SIG-M5 treated with dmso at 0.1 percent for 504 hours (cell line): ENCODE measurements around the gene MTRF1L.

Experiments used
- DNase-seq: peaks from one replicate; lab custom pipeline; 2025; ENCODE audit not compliant: unreplicated experiment; lab: John Stamatoyannopoulos, UW

Gene MTRF1L, protein sequence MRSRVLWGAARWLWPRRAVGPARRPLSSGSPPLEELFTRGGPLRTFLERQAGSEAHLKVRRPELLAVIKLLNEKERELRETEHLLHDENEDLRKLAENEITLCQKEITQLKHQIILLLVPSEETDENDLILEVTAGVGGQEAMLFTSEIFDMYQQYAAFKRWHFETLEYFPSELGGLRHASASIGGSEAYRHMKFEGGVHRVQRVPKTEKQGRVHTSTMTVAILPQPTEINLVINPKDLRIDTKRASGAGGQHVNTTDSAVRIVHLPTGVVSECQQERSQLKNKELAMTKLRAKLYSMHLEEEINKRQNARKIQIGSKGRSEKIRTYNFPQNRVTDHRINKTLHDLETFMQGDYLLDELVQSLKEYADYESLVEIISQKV

DNA sequence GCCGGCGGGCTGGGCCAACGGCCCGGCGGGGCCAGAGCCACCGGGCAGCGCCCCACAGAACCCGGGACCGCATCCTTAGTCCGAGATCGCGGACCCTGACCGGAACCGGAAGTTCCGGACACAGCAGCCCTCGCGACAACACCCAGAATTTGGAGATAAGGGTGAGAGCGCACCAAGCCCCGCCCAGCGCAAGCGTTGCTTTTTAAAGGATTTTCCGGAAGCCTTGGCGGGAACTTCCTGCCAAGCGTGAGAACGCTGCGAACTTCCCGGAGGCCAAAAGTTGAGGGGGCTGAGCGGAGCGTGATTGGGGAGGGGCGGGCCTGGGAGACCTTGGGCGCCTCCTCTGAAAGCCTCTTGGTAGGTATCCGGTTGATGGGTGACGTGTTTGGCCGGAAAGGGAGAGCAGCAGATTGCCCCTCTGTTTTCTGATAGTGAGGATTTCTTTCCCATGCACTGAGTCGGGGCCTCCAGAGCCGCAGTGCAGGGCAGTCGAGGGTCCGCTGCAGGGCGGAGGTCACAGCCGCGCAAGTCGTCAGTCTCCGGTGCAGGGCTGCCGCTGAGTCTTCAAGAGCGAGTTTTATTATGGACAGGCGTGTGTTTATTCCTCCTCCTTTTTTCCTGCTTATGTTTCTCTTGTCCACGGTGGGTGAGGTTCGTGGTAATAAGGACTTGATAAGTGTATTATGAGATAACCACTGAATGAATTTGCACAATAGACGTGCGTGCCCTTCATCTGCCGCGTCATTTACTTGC lies at the start of gene MTRF1L:
TSS of gene MTRF1L (minus strand) at position 97 of the 753 bp plus-strand sequence. CDS start at position 73, 24 bp downstream.
- peak; percentile 92 for DNase-seq

DNA sequence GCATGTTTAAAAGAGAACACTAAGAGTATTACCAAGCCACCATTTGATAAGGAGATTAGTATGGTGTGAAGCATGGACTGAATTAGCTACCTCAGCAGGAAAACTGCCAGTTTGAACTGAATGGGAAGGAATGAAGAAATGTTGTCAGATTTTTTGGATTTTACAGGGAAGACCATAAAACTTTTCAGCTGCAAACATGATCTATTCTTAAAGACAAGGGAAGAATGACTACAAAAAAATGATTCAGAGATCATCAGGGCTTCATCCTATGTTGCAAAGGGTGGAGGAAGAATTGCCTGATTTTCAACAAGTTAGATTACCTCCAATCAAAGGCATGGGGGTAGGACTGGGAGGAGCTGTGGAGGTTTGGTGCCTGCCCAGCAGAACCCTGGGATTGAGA lies 49.3 kb upstream of the MTRF1L start:
- DNase-seq = no peak

DNA sequence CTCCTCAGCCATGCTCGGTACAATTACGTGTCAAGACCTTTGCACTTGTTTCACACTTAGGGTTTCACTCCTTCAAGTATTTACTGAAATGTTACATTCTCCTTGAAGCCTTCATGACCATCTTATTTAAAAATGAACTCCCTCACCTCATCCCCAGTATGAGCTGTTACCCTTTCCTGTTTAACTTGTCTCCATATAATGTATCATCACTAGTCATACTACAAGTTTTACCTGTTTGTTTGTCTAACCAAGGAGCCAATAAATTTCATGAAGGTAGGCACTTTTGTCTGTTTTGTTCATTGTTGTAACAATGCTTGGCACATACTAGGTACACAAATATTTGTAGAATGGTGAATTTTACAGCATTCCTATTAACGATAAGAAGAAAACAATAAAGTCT lies 46.1 kb upstream of the MTRF1L start:
- no peak for DNase-seq

DNA sequence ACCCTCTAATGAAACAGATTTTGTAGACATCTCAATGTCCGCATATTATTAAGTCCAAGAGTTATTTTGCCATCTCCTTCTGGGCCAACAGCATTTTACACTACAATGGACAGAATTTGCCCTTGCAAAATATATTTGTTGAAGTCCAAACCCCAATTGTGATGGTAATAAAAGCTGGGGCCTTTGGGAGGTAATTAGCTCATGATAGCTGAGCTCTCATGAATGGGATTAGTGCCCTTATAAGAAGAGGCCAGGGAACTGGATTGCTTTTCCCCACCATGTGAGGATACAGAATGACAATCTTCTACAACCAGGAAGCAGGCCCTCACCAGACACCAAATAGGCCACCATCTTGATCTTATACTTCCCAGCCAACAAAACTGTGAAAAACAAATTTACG lies 44.9 kb upstream of the MTRF1L start:
- no peak for DNase-seq

DNA sequence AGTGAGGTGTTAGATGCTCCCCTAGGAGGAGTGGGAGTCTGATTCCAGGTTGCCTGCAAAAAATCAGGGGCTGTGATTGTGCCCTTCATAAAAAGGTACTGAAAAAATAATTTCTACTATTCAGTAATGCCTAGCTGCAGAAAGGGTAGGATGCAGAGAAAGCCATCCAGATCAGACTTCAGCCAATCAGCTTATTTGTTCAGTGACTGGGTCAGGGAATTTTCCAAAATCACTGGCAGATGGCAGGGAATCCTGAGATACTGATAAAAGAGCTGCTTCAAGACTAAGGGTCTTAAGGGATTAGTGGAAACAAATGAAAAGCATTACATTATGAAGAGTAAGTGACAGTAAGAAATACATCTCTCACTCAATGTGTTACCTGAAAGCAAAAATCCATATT lies 42.8 kb upstream of the MTRF1L start:
- no peak for DNase-seq

DNA sequence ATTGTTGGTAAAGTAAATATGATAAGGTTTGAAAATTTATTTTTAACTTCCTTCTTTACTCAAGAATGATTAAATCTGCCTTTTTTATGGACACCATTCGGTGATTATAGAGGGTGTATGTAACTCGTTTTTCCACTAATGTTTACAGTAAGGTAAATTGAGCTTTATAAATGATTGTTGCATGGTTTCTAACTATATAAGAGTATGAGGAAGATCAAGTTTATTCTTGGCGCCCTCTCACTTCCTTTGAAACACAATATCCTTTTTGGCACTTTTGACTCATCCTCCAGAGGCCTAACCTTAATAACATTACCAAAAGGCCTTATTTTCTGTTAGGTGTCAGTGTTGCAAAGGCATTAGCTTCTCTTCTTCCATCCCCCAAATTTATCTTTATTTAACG lies 41.8 kb upstream of the MTRF1L start:
- DNase-seq = no peak

DNA sequence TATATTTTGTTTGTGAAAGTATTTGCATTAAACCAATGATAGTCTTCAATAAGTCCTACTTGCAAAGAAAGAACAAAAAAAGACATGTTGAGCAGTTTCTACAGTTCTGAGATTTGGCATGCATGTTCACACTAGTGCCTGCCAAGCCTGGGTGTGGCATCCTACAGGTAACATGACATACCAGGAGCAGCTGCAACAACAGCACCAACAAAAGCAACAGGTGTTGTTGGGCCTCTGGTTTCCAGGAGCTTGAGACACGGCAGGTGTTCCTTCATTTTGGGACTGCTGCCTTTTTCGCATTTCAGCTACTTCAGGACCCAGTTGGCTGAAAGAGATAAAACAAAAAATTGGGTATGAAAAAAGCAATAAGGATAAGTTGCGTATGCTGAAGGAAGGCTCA lies 41.2 kb upstream of the MTRF1L start:
- DNase-seq = no peak

DNA sequence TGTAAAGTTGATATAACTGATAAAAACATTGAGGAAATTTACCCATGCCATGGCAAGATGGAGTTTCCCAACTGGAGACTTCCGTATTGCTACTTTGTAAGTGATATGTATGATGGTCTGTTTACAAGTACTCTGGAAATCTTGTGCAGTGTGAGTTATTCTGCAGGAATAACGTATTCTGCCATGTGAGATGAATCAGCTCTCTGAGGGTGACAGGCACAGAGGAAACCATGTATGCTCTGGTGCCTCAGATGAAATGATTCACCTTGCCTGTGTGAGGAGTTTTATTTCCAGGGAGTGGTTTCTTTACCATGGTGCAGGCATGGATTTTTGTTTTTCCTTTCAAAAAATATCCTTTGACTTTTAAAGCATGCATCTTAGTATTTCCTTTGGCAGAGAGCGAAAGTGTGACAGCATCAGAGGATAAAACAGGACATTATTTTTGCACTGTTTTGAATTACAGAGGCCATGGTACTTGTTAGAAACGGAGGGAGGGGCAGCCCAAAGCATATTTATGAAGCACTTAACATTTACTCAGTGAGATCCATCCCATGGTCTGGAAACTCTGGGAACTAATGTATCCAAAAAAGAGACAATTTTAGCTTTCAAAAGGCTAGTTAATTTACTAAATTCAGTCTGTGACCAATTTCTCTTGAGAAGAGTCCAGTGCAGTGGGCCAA lies 36.0 kb upstream of the MTRF1L start:
- DNase-seq = no peak

DNA sequence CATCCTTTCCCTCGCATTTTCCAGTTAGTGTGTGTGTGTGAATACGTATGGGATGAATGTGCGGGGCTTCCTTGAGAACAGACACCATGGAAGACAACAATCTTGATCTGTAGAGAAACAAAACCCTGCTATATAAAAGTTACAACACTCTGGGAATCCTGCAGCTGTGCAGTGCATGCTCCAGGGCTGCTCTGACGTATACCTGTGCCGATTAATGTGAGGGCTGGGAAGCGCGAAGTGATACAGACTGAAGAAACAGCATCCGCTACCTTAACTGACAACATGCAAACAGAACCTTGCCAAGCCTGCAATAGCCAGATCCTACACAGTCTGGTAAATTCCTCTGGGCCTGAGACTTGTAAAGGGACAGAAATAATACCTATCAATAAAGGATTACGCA lies 31.6 kb upstream of the MTRF1L start:
- DNase-seq = no peak

DNA sequence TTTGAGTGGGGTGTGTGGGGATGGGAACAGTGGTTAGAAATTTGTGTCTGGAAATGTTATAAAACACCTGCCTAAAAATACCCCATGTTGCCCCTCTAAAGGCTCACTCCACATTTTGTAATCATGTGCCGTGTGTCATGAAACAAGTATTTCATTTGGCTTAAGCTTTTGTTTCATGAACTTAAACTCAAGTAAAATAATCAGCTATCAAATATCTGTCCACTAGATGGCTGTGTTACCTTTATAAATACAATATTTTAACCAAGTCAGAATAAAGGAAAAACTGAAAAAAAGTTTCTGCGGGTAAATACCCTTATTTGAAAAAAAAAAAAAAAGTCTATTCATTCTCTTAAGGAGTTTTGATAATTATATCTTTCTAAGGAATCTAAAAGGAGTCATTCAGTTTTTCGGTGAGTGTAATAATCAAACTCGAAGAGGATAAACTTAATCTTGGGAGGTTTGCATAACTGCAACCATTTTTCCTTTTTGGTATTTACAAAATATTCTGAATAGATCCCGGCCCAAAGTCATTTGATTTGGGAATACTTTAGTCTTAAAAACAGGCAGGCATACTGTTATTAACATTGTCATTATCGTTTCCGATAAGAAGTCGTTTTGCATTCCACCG lies 29.9 kb upstream of the MTRF1L start:
- peak; percentile 45 for DNase-seq

DNA sequence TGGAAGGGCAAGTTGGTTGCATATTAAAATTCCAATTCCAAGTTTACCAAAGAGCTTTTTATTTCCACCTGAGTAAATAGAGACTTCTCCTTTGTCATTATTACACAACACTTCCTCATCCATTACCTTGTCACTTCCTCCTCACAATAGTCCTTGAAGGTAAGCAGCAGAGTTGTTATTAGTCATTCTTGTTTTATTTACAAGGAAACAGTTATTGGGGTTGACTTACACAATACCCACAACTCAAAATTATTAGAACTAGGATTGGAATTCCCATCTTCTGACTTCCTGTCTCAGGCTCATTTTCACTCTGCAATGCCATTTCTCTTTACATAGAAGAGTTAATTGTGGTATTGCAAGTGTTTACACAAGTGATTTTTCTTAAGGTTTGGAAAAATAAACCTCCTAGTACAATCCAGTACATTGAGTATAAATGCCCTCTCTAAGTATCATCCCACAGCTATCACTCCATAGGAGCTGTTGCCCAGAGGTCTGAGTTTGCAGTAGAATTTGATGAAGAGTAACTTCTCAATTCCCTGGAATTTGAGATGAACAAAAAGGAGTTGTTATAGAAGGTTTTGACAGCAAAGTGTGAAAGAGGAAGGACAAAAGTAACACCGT lies 28.9 kb upstream of the MTRF1L start:
- DNase-seq = peak; percentile 16

DNA sequence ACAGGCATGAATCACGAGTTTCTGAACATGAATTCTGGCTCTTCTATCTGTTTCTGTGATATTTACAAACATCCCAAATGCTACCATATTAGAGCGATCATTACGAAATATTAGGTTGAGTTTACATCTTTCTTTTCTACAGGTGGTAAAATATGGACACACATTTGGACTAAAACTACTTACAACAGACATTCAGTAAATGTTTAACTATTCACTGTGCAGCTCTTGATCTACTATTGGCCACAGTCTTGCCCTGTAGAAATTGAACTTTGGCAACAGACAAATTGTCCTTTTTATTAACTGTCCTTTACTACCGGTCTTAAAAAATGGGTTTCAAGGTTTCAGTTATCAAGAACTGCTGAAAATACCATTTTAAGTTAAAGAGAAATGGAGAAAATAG lies 26.5 kb upstream of the MTRF1L start:
- no peak for DNase-seq

DNA sequence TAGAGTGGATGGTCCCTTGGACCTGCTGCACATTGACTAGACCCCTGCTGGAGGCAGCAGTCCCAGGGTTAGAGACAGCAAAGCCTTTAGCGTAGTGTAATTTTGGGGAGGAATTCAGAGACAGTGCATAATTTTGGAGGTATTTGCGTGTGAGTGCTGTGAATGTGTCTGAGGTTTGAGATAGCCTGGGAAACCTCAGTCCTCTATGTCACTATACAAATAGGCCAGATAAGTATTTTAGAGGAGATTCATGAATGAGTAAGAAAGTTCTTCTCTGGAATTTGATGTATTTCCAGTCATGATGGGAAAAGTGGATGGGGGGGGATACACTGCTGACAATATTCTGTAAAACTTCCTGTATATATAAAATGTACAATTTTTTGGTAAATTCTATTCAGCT lies 25.8 kb upstream of the MTRF1L start:
- DNase-seq = no peak

DNA sequence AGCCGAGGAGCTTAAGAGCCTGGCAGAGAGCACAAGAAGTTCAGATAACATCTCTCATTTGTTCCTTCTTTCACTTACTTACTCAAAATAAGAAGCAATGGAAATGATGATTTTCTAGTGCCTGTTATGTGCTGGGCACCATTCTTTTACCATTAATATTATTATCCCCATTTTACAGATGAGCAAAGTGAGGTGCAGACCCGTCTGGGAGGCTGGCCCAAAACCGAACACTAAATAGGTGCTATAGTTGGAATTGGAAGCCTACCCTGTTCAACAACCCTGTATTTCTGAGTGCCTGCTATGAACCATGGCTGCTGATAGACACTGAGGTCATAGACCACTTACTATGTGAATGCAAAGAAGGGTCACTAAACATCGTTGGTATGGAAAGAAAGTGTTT lies 25.0 kb upstream of the MTRF1L start:
- DNase-seq = no peak

DNA sequence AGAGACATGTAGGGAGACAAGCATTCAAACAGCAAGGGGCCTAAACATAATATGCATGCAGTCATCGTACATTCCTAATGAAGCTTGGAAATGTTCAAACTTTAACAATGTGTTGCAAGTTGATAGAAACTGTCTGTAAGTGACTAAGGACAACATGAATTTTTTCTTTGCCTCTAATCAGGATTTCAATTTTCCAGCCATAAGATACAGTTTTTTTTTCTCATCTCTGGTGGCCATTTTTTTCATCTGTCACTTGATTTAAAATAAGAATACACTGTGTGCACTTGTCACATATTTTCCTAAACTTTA lies 22.2 kb upstream of the MTRF1L start:
- DNase-seq = no peak

DNA sequence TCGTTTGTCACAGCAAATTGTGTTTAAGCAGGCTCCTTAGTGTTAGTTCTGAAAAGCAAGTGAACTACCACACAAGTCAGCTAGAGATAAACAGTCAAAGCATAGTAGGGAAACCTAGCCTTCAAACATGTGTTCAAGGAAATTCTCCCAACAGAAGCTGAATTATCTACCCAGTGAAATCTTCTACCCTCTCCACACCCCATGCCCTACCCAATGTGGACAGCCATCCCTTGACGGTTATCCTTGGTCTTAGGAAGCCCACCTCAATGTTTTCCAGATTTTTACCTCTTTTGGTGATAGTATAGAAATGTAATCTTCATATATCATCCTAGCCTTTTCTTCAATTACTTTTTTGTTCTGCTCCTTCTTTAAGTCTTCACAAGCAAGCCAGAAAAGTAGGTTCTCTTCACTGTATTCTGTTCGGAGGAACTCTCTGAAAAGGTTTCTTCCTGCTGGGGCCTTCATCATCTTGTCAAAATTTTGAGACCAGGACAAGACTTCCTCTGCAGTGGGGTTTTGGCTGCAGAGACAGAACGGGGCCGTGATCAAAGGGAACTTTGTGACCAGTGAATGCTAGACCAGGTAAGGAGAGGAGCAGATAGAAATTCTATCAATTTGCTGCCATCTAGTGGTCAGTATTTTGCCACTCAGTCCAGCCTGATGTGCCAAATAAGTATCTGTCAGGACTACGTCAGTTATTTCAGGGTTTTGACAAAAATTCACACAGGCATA lies 21.6 kb upstream of the MTRF1L start:
- DNase-seq = peak; percentile 45

DNA sequence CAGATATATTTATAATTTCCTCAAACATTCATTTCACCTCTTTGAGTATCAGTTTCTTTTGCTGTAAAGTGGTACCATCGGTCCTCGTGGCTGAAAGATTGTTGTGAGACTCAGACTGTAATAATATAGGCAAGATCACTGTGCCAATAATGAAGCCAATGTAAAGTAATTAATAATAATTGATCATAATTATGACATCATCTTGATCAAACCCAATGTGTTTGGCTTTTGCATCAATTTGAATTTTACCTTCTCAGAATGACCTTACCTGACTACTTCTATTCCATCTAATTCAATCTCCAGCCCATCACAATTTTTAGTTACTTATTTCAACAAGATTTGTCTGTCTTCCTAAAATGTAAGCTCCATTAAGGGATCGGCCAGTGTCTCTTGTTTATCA lies 15.8 kb upstream of the MTRF1L start:
- no peak for DNase-seq

DNA sequence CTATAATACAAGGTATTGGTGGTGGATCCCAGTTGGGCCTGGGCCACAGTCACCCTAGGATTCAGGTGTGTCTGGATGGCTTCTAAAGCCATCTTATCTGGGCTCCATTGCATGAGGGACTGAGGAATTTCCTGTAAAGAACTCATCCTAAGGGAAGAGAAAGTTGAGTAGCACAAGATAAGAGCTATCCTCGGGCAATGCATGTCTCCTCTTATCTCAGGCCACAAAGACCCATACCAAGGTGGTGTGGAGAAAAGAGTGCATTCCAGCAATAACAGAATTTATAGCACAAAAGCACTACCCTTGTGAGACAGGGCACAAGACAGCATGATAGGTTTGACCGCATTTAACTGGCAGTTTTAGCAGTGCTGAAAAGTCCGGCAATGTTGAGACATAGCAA lies 14.3 kb upstream of the MTRF1L start:
- no peak for DNase-seq

DNA sequence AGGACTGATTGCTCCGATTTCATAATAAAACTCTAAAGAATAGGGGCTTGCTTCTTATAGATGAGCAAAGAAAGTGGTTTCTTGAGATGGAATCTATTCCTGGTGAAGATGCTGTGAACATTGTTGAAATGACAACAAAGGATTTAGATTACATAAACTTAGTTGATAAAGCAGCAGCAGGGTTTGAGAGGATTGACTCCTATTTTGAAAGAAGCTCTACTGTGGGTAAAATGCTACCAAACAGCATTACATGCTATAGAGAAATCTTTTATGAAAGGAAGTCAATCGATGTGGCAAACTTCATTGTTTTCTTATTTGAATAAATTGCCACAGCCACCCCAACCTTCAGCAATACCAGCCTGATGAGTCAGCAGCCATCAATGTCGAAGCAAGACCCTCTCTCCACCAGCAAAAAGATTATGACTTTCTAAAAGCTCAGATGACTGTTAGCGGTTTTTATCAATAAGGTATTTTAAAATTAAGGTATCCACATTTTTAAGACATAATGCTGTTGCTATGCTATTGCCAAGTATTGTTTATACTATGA lies 12.7 kb upstream of the MTRF1L start:
- DNase-seq = no peak

DNA sequence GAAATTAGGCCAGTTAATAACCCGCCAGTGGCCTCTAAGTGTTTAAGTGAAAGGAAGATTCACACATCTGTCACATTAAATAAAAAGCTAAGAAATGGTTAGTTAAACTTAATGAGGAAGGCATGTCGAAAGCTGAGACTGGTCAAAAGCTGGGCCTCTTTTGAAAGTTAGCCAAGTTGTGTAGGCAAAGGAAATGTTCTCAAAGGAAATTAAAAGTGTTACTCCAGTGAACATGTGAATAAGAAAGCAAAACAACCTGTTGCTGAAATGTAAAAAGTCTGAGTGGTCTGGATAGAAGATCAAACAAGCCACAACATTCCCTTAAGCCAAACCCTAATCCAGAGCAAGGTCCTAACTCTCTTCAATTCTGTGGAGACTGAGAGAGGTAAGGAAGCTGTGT lies 10.9 kb upstream of the MTRF1L start:
- DNase-seq = no peak
